Measurements from ENCODE around the gene IGF1.

IGF1 gene

DNA sequence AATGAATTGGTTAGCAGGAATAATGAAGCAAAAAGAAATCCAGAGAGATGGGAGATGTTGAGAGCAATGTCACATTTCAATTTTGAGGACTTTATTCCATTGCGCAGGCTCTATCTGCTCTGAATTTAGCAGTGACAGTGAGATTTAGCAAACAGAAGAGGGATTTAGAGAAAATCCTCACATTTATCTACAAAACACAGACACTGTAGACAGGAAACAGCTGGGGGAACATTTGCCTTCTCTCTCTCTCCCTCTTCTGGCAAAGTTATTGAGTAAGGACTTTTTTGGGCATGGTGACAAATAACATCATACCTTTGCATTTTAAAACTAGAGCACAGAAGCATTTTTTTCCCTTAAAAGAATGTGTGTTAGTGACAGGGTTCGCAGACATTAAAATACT is at the start of gene IGF1:
Gene IGF1 (minus strand): TSS at position 158 of the 400 bp plus-strand sequence. CDS start 182 bp downstream, outside the sequence.
- DNase-seq: no peak

DNA sequence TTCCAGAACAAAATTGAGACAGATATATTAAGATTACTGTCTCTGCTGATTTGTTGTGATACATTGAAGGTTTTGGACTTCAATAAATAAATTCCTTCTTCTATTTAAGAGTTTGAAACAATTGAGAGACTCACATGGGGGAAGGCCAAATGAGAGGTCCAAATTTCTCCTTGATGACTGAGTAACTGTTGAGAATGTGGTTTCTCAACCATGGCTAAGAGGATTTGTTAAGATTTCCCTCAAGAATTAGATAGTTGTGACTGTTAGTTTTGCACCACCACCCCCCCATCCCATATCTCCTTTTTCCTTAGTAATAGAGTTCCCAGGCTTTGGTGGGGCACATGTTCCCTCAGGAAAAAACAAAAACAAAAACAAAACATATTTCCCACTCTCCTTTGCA is 47.7 kb upstream of the IGF1 start:
- no peak for DNase-seq

GRCh38 chr12:102527171-102527720 is 46.9 kb upstream of the IGF1 start:
- DNase-seq: no peak

DNA sequence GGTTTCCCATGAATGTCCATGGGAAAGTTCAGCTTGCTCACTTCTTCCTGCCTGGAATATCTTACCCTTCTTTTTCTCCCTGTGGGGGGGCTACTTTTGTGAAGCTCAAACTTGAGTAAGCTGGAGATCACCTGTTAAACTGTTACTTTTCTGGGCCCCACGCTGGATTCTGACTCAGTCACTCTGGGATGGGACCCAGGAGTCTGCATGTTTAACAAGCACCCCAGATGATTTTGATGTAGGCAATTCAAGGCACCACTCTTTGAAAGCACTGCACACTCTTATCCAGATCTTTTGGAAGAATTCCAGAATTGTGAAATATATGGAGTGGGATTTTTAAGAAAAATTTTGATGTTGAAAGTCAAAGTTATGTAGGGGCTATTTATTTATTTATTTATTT is 46.3 kb upstream of the IGF1 start:
- DNase-seq: no peak

- no peak for DNase-seq
These were observed 42.4 kb upstream of the IGF1 start for GRCh38 chr12:102522768-102523167.

- no peak for DNase-seq
These were observed 41.4 kb upstream of the IGF1 start for GRCh38 chr12:102521662-102522277.

DNA sequence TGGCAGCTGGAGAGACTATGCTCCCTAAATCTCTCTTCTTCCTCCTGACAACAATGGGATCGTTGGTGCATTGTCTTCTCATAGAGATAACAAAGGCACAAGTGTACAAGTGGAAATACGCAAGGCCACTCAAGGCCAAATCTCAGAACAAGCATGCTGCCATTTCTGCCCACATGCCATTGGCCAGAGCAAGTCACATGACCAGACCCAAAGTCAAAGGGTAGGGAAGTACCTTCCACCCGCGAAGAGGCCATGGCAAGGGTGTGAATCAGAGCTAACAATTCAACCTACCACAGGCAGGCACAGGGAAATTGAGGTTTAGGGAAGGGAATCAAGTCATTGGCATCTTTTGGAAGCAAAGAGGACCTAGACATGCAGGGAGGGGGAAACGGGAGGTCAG is 38.5 kb upstream of the IGF1 start:
- no peak for DNase-seq

GRCh38 chr12:102514696-102515095 is 34.3 kb upstream of the IGF1 start:
- no peak for DNase-seq

GRCh38 chr12:102513739-102514138 is 33.4 kb upstream of the IGF1 start:
- no peak for DNase-seq

GRCh38 chr12:102513272-102513671 is 32.9 kb upstream of the IGF1 start:
- DNase-seq: no peak

DNA sequence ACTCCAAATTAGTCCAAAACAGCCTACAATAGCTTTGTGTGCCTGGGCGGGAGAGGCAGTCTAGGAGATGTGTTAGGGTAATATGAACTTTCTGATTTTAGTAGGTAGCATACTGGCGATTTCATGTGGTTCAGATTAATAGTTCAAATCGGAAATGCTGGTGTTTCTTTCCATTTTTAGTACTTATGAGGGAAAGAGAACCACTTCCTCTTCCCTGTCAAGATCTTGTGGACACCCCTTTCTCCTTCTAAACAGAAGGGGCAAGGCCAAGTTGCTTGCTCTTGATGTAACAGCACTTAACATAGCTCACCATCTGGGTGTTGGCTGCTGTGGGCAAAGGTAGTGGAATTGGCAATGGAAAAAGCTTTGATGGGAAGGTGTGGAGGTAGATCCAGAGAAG is 32.2 kb upstream of the IGF1 start:
- DNase-seq: no peak

DNA sequence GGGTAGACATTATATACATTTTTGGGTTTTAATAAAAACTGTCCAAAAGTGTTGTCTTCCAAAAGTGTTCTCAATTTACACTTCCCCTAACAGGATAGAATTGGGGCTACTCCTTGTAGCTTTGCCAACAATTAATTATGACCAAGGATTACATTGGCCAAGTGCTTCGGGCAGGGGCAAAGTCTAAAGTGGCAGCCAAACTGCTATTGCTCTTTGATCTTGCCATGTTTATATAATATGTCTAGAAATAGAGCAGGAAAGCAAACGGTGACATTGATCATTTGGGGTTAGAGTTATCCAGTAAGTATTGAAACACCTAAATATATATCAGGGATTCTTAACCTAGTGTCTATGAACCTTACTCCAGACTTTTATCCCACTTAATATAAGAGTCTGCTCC is 31.2 kb upstream of the IGF1 start:
- no peak for DNase-seq

- no peak for DNase-seq
These were observed 30.1 kb upstream of the IGF1 start for GRCh38 chr12:102510463-102510862.

DNA sequence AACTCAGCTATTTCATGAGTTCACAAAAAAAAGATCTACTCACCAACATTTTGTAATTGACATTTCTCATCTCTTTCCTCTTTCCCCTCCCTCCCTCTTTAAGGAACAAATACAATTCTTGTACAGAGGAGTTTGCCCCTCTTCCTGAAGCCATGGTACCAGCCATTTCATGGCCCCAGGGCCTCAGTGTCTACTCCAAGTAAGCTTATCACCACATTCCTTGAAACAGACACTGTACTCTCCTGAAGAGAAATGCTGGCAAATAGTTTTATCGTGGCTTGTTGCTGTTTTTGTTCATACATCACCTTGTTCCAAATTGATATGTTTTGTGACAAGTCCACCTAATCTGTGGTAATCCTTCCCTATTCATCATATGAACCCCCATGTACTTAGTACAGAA is 29.7 kb upstream of the IGF1 start:
- DNase-seq: no peak

DNA sequence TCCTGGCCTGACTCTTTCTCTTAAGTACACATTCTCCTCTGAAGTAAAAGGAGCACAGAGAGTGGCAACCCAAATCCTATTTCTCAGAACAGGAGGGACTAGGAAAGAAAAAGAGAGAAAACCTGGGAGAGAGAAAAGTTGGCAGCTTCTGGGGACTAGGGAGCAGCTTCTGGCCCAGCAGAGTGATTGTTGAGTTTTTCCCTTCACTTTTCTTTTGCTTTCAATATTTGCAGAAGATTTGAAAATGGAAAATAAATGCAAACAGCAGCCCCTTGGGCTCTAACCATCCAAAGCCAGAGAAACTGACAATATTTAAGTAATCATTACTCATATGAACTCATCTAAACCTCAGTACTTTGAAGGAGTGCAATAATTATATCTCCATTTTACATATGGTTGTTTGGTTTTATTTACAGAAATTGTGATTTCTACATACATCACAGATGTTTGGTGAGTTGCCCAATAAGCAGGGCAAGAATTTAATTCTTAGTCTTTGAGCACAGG is 28.8 kb upstream of the IGF1 start:
- no peak for DNase-seq

DNA sequence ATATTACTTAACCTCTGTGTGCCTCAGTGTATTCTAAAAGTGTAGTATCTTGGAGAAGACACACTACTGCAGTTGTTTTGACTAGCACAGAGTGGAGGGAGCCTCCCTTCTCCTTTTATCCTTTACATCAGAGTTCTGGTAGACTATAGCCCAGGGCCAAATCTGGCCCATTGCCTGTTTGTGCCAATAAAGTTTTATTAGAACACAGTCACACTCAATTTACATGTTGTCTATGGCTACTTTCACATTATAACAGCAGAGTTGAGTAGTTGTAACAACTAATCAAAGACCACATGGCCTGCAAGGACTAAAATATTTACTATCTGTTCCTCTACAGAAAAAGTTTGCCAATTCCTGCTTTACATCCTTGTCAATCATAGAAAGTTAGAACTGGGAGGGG is 27.7 kb upstream of the IGF1 start:
- DNase-seq: no peak

DNA sequence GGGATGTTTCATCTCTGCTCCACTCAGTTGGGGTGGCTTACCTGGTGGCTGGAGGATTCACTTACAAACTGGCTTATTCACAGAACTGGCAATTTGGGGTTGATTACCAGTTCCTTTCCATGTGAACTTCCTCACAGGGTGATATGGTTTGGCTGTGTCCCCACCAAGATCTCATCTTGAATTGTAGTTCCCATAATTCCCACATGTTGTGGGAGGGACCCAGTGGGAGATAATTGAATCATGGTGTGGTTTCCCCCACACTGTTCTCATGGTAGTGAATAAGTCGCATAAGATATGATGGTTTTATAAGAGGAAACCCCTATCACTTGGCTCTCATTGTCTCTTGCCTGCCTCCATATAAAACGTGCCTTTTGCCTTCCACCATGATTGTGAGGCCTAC is 26.9 kb upstream of the IGF1 start:
- no peak for DNase-seq

- no peak for DNase-seq
These were observed 24.5 kb upstream of the IGF1 start for GRCh38 chr12:102504871-102505270.

DNA sequence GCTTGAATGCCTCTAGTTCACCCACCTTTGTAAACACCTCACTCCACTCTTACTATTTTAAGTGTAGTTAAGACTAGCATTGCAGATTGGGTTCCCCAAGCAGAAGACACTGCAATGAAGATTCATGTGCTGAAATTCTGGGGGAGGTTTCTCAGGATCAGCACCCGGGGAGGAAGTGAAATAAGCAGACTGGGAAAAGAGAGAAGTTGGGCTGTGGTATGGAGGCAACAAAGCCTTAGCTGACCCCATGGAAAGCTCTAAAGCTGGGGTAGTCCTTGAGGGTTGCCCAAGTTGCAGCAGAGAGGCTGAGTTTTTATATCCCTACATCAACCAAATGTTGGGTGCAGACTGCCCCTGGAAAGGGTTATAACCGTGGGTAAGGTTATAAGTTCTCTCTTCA is 23.9 kb upstream of the IGF1 start:
- DNase-seq: no peak

GRCh38 chr12:102503831-102504230 is 23.5 kb upstream of the IGF1 start:
- no peak for DNase-seq

GRCh38 chr12:102503056-102503681 is 22.8 kb upstream of the IGF1 start:
- no peak for DNase-seq

DNA sequence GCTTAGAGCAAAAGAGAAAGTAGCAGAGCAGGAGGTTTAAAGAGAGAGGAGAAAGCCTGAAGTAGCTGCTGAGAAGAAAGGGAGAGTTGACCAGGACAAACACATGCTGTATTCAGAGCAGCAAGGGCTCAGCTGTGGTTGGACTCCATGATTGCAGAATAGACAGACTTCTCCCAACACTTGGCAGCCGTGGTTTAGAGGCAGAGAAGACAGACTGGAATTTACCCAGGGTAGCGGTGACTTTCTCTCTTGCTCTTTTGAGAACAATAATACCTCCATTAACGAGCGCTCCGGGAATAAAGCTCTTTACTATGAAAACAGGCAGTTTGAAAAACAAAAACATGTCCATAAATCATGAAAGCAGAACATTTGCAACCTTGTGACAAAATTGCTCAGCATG is 21.4 kb upstream of the IGF1 start:
- DNase-seq: no peak

- no peak for DNase-seq
These were observed 18.1 kb upstream of the IGF1 start for GRCh38 chr12:102498471-102498870.

GRCh38 chr12:102497743-102498142 is 17.4 kb upstream of the IGF1 start:
- no peak for DNase-seq

- DNase-seq: no peak
These were observed 16.2 kb upstream of the IGF1 start for GRCh38 chr12:102496591-102496990.
